ENCODE results near the gene DNAJC30.
"Not testable (repeated sequence)": the region's sequence is repeated elsewhere in the genome, so short reads cannot be mapped to it uniquely, and the experiment has no call there.

Gene DNAJC30

GRCh38 chr7:73685311-73685710 lies 2.1 kb upstream of the DNAJC30 start:
- DNase-seq (ENCODE audit: extremely low spot score, insufficient read length, low read depth) (no peak), FAIRE-seq (no peak)

- no peak for DNase-seq (ENCODE audit: extremely low spot score, insufficient read length, low read depth)
- FAIRE-seq = no peak
Observed at GRCh38 chr7:73683788-73684693, 788 bp upstream of the DNAJC30 start.

- FAIRE-seq = no peak
Observed at GRCh38 chr7:73682745-73683055, 553 bp downstream of the DNAJC30 start.

GRCh38 chr7:73681031-73681430 lies 2.2 kb downstream of the DNAJC30 start:
- FAIRE-seq = no peak
- DNase-seq (ENCODE audit: extremely low spot score, insufficient read length, low read depth) = no peak

More at GRCh38 chr7:73682745-73683055, 553 bp downstream of the DNAJC30 start:
- no peak for DNase-seq (ENCODE audit: extremely low spot score, insufficient read length, low read depth)

GRCh38 chr7:73680501-73680900 lies 2.8 kb downstream of the DNAJC30 start:
- no peak for FAIRE-seq
- no peak for DNase-seq (ENCODE audit: extremely low spot score, insufficient read length, low read depth)

GRCh38 chr7:73679709-73680108 lies 3.5 kb downstream of the DNAJC30 start:
- no peak for FAIRE-seq

GRCh38 chr7:73678862-73679261 lies 4.4 kb downstream of the DNAJC30 start:
- no peak for DNase-seq (ENCODE audit: extremely low spot score, insufficient read length, low read depth)
- no peak for FAIRE-seq

More at GRCh38 chr7:73679709-73680108, 3.5 kb downstream of the DNAJC30 start:
- no peak for DNase-seq (ENCODE audit: extremely low spot score, insufficient read length, low read depth)

GRCh38 chr7:73676062-73676461 lies 7.2 kb downstream of the DNAJC30 start:
- not testable (repeated sequence) for DNase-seq (ENCODE audit: extremely low spot score, insufficient read length, low read depth); FAIRE-seq

- FAIRE-seq (no peak), DNase-seq (ENCODE audit: extremely low spot score, insufficient read length, low read depth) (no peak)
Observed at GRCh38 chr7:73674468-73675124, 8.7 kb downstream of the DNAJC30 start.

GRCh38 chr7:73671857-73672445 lies 11.3 kb downstream of the DNAJC30 start:
- DNase-seq (ENCODE audit: extremely low spot score, insufficient read length, low read depth) = no peak
- no peak for FAIRE-seq

GRCh38 chr7:73671322-73671661 lies 12.0 kb downstream of the DNAJC30 start:
- DNase-seq (ENCODE audit: extremely low spot score, insufficient read length, low read depth) = no peak

GRCh38 chr7:73669858-73670385 lies 13.3 kb downstream of the DNAJC30 start:
- FAIRE-seq (no peak), DNase-seq (ENCODE audit: extremely low spot score, insufficient read length, low read depth) (no peak)

More at GRCh38 chr7:73671322-73671661, 12.0 kb downstream of the DNAJC30 start:
- FAIRE-seq = no peak

GRCh38 chr7:73669288-73669701 lies 14.0 kb downstream of the DNAJC30 start:
- no peak for DNase-seq (ENCODE audit: extremely low spot score, insufficient read length, low read depth)
- no peak for FAIRE-seq

- DNase-seq (ENCODE audit: extremely low spot score, insufficient read length, low read depth) (no peak), FAIRE-seq (no peak)
Observed at GRCh38 chr7:73668886-73669230, 14.4 kb downstream of the DNAJC30 start.

GRCh38 chr7:73668103-73668885 lies 15.0 kb downstream of the DNAJC30 start:
- FAIRE-seq = no peak

GRCh38 chr7:73667344-73668102 lies 15.7 kb downstream of the DNAJC30 start, which contains the start of gene VPS37D:
TSS of gene VPS37D (plus strand) at chr7:73667831. CDS start at chr7:73667959, 128 bp downstream.
- peak; percentile 94 for DNase-seq (ENCODE audit: extremely low spot score, insufficient read length, low read depth)
- FAIRE-seq = peak; percentile 88

More at GRCh38 chr7:73668103-73668885, 15.0 kb downstream of the DNAJC30 start:
- no peak for DNase-seq (ENCODE audit: extremely low spot score, insufficient read length, low read depth)

GRCh38 chr7:73663033-73663432 lies 20.2 kb downstream of the DNAJC30 start:
- DNase-seq (ENCODE audit: extremely low spot score, insufficient read length, low read depth) = no peak

GRCh38 chr7:73660594-73660993 lies 22.7 kb downstream of the DNAJC30 start:
- DNase-seq (ENCODE audit: extremely low spot score, insufficient read length, low read depth); FAIRE-seq: not testable (repeated sequence)

More at GRCh38 chr7:73663033-73663432, 20.2 kb downstream of the DNAJC30 start:
- no peak for FAIRE-seq

- DNase-seq (ENCODE audit: extremely low spot score, insufficient read length, low read depth) = no peak
- FAIRE-seq = no peak
Observed at GRCh38 chr7:73659983-73660382, 23.3 kb downstream of the DNAJC30 start.

All from GM18507 (cell line).